Measurements from ENCODE around the gene ECSCR.

ECSCR gene

DNA sequence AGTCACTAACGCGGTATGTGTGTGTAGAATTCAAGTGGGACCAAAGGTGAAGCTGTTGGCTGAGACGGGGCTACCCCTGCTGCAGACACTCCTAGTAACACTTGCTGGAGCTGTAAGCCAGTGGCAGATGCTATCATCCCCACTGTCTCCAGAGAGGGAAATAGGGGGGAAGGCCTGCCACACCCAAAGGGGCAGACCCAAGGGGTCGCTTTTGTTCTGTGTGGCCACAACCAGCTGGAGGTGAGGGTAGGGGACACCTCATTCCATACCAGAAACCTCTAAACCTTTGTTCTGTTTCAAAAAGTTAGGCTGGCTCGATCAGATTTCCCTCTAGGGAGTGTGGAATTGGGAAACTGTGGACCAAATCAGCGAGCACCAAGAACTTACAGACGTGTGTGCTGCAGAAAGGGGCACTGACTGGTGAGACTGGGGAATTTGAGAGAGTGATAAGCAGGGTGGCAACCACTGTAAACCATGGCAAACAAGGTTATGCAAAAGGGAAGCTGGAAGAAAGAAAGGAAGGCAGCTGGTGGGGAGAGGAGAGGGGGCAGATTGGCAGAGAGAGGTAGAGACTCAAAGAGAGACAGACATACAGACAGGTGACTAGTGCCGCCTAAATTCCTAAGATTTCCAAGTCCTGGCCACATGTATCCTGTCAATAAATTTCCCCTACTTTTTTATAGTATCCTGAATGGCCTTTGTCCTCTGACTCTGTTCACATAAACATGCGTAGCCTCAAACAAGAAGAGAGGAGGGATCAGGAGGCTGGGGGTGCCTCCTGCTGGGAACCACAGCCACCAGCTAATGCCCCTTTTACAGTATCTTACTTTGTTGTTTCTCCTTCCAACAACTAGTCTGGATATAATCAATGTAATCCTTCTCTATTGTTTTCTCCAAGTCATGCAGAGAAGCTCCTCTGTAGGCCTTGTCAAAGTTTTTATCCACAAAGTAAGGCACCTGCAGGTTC is 43.0 kb downstream of the ECSCR start:
- CTCF ChIA-PET = interaction anchor here (1.0 to 18.1 kb wide), 15 partner anchors 8 to 347 kb away, joined by 3 to 504 read pairs (median 6); partner anchors contain the start of genes DNAJC18 and SPATA24
- POLR2A ChIA-PET = no interaction called here
- no peak for DNase-seq (ENCODE audit: extremely low spot score)
- TF ChIP-seq, protein P1, sequence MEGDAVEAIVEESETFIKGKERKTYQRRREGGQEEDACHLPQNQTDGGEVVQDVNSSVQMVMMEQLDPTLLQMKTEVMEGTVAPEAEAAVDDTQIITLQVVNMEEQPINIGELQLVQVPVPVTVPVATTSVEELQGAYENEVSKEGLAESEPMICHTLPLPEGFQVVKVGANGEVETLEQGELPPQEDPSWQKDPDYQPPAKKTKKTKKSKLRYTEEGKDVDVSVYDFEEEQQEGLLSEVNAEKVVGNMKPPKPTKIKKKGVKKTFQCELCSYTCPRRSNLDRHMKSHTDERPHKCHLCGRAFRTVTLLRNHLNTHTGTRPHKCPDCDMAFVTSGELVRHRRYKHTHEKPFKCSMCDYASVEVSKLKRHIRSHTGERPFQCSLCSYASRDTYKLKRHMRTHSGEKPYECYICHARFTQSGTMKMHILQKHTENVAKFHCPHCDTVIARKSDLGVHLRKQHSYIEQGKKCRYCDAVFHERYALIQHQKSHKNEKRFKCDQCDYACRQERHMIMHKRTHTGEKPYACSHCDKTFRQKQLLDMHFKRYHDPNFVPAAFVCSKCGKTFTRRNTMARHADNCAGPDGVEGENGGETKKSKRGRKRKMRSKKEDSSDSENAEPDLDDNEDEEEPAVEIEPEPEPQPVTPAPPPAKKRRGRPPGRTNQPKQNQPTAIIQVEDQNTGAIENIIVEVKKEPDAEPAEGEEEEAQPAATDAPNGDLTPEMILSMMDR (IDR thresholded peaks at IDR 0.05; ENCODE audit: control extremely low read depth, extremely low read depth, low read depth, missing control alignments) = no peak

GRCh38 chr5:139418793-139419192 is 43.8 kb downstream of the ECSCR start:
- POLR2A ChIA-PET = no interaction called here
- no peak for DNase-seq (ENCODE audit: extremely low spot score)
- TF ChIP-seq, protein P1 (IDR thresholded peaks at IDR 0.05; ENCODE audit: control extremely low read depth, extremely low read depth, low read depth, missing control alignments) = no peak
- CTCF ChIA-PET = interaction anchor here (1.0 to 18.1 kb wide), 6 partner anchors 9 to 98 kb away, joined by 3 to 504 read pairs (median 8); partner anchors contain the start of gene SPATA24

DNA sequence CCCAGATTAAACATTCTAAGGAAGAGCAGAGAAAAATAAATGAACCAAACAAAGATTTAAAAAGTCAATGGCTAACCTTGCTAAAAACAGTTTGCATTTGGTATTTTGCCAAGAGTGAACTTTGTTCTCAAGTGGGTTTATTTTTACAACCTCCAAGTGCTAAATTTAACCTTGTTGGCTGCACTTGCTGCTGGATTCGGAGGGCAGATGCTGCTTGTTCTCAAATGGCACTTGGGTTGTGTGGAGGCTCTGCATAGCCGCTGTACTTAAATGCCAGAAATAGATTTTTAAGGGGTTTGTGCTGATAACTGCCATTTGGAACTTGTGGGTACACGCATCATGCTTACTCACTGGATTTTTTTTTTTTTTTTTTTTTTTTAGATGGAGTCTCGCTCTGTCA is 45.3 kb downstream of the ECSCR start:
- no peak for DNase-seq (ENCODE audit: extremely low spot score)
- CTCF ChIA-PET = interaction anchor here (0.9 to 18.1 kb wide), 4 partner anchors 8 to 100 kb away, joined by 3 to 504 read pairs (median 8); partner anchors contain the start of gene SPATA24
- POLR2A ChIA-PET = no interaction called here
- TF ChIP-seq, protein P1 (IDR thresholded peaks at IDR 0.05; ENCODE audit: control extremely low read depth, extremely low read depth, low read depth, missing control alignments) = no peak

DNA sequence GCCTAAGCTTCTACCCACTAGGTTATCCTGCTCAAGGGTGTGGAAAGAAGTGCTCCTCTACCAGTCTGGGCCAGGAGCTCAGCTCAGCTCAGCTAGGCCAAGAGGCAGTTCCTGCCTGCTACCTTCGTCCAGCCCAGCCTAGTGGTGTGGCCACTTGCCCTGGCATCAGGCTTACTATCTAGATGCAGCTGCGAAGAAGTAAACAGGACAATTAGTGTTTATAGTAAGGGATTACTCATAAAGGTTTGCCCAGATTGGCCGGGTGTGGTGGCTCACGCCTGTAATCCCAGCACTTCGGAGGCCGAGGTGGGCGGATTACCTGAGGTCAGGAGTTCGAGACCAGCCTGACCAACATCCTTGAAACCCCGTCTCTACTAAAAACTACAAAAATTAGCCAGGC is 45.9 kb downstream of the ECSCR start:
- DNase-seq (ENCODE audit: extremely low spot score) = no peak
- TF ChIP-seq, protein P1 (IDR thresholded peaks at IDR 0.05; ENCODE audit: control extremely low read depth, extremely low read depth, low read depth, missing control alignments) = no peak
- ChIA-PET CTCF (interaction anchor here (1.3 to 18.1 kb wide), 3 partner anchors 14 to 101 kb away, joined by 3 to 504 read pairs (median 14); partner anchors contain the start of gene SPATA24), POLR2A (no interaction called here)

GRCh38 chr5:139415869-139416268 is 46.7 kb downstream of the ECSCR start:
- TF ChIP-seq, protein P1 (IDR thresholded peaks at IDR 0.05; ENCODE audit: control extremely low read depth, extremely low read depth, low read depth, missing control alignments) = no peak
- ChIA-PET POLR2A (no interaction called here), CTCF (interaction anchor here (0.8 to 18.1 kb wide), 5 partner anchors 8 to 145 kb away, joined by 3 to 504 read pairs (median 6); partner anchors contain the start of genes SPATA24 and UBE2D2)
- DNase-seq (ENCODE audit: extremely low spot score) = no peak

- CTCF ChIA-PET = interaction anchor here (0.8 to 18.1 kb wide), 5 partner anchors 9 to 146 kb away, joined by 3 to 504 read pairs (median 6); partner anchors contain the start of genes SPATA24 and UBE2D2
- TF ChIP-seq, protein P1 (IDR thresholded peaks at IDR 0.05; ENCODE audit: control extremely low read depth, extremely low read depth, low read depth, missing control alignments) = no peak
- no peak for DNase-seq (ENCODE audit: extremely low spot score)
- POLR2A ChIA-PET = no interaction called here
Observed at GRCh38 chr5:139415221-139415861, 47.2 kb downstream of the ECSCR start.

Data from GM10248 (cell line).